Measurements from ENCODE around the gene PPP2R3B.

- TF ChIP-seq, protein P1, sequence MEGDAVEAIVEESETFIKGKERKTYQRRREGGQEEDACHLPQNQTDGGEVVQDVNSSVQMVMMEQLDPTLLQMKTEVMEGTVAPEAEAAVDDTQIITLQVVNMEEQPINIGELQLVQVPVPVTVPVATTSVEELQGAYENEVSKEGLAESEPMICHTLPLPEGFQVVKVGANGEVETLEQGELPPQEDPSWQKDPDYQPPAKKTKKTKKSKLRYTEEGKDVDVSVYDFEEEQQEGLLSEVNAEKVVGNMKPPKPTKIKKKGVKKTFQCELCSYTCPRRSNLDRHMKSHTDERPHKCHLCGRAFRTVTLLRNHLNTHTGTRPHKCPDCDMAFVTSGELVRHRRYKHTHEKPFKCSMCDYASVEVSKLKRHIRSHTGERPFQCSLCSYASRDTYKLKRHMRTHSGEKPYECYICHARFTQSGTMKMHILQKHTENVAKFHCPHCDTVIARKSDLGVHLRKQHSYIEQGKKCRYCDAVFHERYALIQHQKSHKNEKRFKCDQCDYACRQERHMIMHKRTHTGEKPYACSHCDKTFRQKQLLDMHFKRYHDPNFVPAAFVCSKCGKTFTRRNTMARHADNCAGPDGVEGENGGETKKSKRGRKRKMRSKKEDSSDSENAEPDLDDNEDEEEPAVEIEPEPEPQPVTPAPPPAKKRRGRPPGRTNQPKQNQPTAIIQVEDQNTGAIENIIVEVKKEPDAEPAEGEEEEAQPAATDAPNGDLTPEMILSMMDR (IDR thresholded peaks at IDR 0.05), result no peak
- no peak for TF ChIP-seq POLR2A (IDR thresholded peaks at IDR 0.05)
Measured at GRCh38 chrX:352181-352580, 34.5 kb downstream of the PPP2R3B start.
